Left cardiac atrium (tissue), 4 donors: Measurements from ENCODE around the gene SNRPA. TPM values are rescaled to one million over a fixed set of nuclear protein-coding genes. Genes with fewer than 3 reads are reported as not detected.
"Not testable (repeated sequence)": the region's sequence is repeated elsewhere in the genome, so short reads cannot be mapped to it uniquely, and the experiment has no call there.

ENCODE experiments used
- ATAC-seq, 2 donors: fragments of 200-7000 bp; cut with Tn5 transposase; one replicate each; pipeline ENCODE4 v1.9.1; 2020; ENCODE audit warnings: mild to moderate bottlenecking in 2 of 2, moderate library complexity in 2 of 2
- DNase-seq: peaks from one replicate; pipeline ENCODE4 v3.0.0-alpha.2; 2020
- intact Hi-C, 2 donors: fragments of 100-400 bp; cut with DNase I; formaldehyde crosslinking; loops; one replicate each; pipeline versions ENCODE4 v1.14.1 to v1.15.1; 2022 to 2023
- total RNA-seq, 2 donors: library from RNA; stranded (reverse); fragmentation: NEBNext Ultra II Directional; extraction: Animal tissue kit (Norgen Biotek cat#: 25700); gene quantifications; one replicate each; pipeline ENCODE4 v1.2.1, GENCODE V29; 2021
- donor health status: DM: no; HTN: yes; CAD: no.
- donor health status: DM: no; HTN: yes; CAD: no; lungs with severe emphysema.
- donor health status: DM: yes; HTN: yes; CAD: no.
- donor health status: Dilated cardiomyopathy.

SNRPA gene
- total RNA-seq, 2 donors from 2014 or later, result 23.1 to 34.9 TPM

GRCh38 chr19:40804783-40805242, 53.8 kb downstream of the SNRPA start:
- ATAC-seq (no peak), DNase-seq (no peak)
- intact Hi-C loops, result loop anchor here in 1 of 2 donors (5.0 to 10.0 kb wide), 2 partner anchors 88 to 140 kb away; partner anchors contain the start of genes COQ8B and ITPKC

- DNase-seq, result peak; percentile 53
- intact Hi-C loops, result loop anchor here in 1 of 2 donors (10.0 kb wide), 1 partner anchor 141 kb away; no protein-coding TSS in a partner anchor
- no peak for ATAC-seq
Observed at GRCh38 chr19:40805258-40805868, 54.4 kb downstream of the SNRPA start.

- intact Hi-C loops, result loop anchor here in 1 of 2 donors (10.0 kb wide), 1 partner anchor 142 kb away; no protein-coding TSS in a partner anchor
- ATAC-seq (peak; percentile 32 to 56), DNase-seq (peak; percentile 89)
Observed at GRCh38 chr19:40806423-40807146, 55.6 kb downstream of the SNRPA start.

GRCh38 chr19:40807147-40808020, 56.4 kb downstream of the SNRPA start:
- intact Hi-C loops, result loop anchor here in 1 of 2 donors (10.0 kb wide), 1 partner anchor 143 kb away; no protein-coding TSS in a partner anchor
- DNase-seq (no peak), ATAC-seq (no peak)

DNA sequence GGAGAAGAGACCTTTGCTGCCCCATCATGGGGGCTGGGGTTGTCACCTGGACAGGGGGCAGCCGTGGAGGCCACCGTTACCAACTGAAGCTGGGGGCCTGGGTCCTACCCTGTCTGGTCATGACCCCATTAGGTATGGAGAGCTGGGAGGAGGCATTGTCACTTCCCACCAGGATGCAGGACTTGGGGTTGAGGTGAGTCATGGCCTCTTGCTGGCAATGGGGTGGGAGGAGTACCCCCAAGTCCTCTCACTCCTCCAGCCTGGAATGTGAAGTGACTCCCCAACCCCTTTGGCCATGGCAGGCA, 57.0 kb downstream of the SNRPA start:
- intact Hi-C loops, result loop anchor here in 1 of 2 donors (10.0 kb wide), 1 partner anchor 143 kb away; no protein-coding TSS in a partner anchor
- DNase-seq, result no peak
- ATAC-seq, result no peak

GRCh38 chr19:40808497-40808896, 57.5 kb downstream of the SNRPA start:
- ATAC-seq, result no peak
- no peak for DNase-seq
- intact Hi-C loops, result loop anchor here in 1 of 2 donors (10.0 kb wide), 1 partner anchor 144 kb away; no protein-coding TSS in a partner anchor

DNA sequence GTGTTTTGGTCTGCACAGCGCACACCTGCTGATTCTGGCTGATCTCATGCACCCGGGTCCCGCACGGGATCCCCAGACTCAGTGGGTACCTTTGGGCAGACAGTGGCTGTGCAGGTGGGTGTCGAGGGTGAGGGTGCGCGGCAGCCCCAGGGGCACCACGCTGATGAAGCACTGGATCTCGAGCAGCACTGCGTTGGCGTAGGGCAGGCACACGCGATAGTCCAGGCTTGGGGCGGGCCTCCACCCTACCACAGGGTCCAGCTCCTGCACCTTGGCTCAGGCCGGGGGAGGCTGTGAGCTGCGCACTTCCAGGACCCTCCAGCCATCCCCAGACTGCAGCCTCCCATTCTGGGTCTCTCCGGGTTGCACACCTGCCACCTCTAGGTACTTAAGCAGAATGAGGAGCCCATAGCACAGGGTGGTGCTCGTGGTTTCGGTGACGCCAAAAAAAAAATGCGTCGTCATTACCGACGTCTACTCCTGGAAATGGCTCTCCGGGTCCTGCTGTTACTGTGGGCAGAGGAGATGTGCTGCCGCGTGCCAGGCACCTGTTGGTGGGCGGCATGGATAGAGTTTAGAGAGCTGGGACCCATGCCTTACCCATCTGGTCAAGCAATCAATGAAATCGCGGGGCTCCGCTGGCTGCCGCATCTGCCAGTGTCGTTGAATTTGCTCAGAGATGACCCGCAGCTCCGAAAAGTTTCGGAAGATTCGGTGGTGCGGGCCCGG, 58.5 kb downstream of the SNRPA start:
- peak; percentile 41 for DNase-seq
- intact Hi-C loops, result loop anchor here in 1 of 2 donors (10.0 kb wide), 1 partner anchor 145 kb away; no protein-coding TSS in a partner anchor
- no peak for ATAC-seq

- intact Hi-C loops, result no loop called here
Observed at GRCh38 chr19:40810160-40810559, 59.2 kb downstream of the SNRPA start.

GRCh38 chr19:40810649-40811408, 59.8 kb downstream of the SNRPA start:
- peak; percentile 88 for ATAC-seq
- peak; percentile 88 for DNase-seq
- intact Hi-C loops, result not testable (repeated sequence)

More at GRCh38 chr19:40810160-40810559, 59.2 kb downstream of the SNRPA start:
- DNase-seq, result no peak
- ATAC-seq, result no peak

DNA sequence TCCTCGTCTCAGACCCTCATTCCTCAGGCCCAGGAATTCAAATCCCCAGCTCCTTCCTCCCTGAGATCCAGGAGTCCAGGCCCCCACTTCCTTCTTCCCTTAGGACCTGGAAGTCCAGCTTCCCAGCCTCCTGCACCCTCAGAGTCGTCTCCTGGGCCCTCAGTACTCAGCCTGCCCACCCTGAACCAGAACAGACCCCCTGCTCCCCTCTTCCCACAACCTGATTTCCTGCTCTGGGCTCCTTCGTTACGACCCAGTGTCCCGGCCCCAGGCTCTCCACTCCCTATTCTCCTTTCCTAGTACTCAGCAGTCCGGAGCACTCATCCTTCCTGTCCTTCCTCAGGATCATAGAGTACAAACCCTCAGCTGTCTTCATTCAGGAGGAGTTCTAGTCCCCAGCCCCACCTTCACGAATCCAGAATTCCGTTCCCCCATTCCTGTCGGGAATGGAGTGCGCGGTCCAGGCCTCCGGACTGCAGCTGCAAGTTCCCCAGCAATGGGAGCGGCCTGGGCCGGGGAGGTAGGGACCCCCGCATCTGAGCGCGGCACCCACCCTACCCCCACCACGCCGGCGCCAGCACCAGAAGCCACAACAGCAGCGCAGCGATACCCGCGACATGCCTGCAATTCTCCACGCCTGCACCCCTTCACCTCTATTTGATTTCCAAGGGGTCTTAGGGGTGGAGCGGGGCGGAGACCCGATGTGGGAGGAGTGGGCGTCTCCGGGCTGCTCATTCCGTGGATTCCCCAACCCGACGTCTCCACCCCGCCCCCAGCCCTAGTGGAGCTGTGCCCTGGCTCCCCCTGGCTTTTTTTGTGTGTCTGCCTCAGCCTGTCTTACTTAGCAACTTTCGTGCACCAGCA, 60.7 kb downstream of the SNRPA start:
- intact Hi-C loops, result no loop called here
- DNase-seq, result no peak
- ATAC-seq, result no peak

DNA sequence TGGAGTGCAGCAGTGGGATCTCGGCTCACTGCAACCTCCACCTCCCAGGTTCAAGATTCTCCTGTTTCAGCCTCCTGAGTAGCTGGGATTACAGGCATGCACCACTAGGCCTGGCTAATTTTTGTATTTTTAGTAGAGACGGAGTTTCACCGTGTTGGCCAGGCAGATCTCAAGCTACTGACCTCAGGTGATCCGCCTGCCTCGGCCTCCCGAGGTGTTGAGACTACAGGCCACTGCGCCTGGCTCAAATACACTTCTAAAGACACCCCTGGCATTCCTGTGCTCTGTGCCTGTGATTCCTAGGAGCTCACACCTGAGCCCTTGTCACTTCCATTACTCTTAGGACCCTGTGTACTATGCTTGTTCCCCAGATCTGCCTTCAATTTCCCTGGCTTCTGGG, 61.6 kb downstream of the SNRPA start:
- intact Hi-C loops, DNase-seq, ATAC-seq: not testable (repeated sequence)

DNA sequence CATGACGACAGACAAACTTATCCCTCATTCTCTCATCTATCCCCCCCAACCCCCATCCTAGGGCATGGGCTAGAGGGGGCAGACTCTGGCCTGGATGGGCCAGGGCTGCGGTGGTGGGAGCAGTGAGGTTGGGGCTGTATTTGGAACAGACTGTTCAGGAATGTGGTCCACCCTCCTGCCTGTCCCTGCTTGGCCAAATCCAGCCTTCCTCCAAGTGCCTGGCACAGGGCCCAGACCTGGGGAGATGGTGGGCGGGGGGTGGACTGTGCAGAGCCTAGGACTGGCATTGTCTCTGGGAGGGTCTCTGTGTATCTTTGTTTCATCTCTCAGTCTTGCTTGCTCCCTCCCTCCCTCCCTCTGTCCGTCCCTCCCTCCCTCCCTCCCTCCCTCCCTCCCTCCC, 62.2 kb downstream of the SNRPA start:
- DNase-seq, result no peak
- no peak for ATAC-seq
- intact Hi-C loops, result no loop called here

Other genes with a start within 250 kb of the SNRPA start
- gene SHKBP1, start 174.3 kb upstream of the SNRPA start, total RNA-seq, result 10 to 100 TPM; 23.5 to 24.4 TPM
- 100 to 1,000 TPM; 272 to 361 TPM for gene LTBP4, start 149.8 kb upstream of the SNRPA start, total RNA-seq
- 10 to 100 TPM; 17.6 to 24.6 TPM for gene NUMBL, start 60.6 kb upstream of the SNRPA start, total RNA-seq
- gene COQ8B, start 34.3 kb upstream of the SNRPA start, total RNA-seq, result 10 to 100 TPM; 20.1 to 32.0 TPM
- 10 to 100 TPM; 12.4 to 17.6 TPM for gene ITPKC, start 34.1 kb upstream of the SNRPA start, total RNA-seq
- 1 to 10 TPM; 4.2 to 6.2 TPM for gene ACTMAP, start 726 bp upstream of the SNRPA start, total RNA-seq
- 1 to 10 TPM in 1 of 2 donors, under 1 TPM in 1; 0.97 to 1.8 TPM for gene MIA, start 24.3 kb downstream of the SNRPA start, total RNA-seq
- gene RAB4B, start 27.0 kb downstream of the SNRPA start, total RNA-seq, result 10 to 100 TPM; 15.9 to 17.5 TPM
- gene EGLN2, start 48.0 kb downstream of the SNRPA start, total RNA-seq, result 10 to 100 TPM; 66.7 to 67.5 TPM
- gene CYP2A6, start 99.2 kb downstream of the SNRPA start, total RNA-seq, result not detected
- gene CYP2A7, start 131.0 kb downstream of the SNRPA start, total RNA-seq, result not detected
- gene CYP2B6, start 240.1 kb downstream of the SNRPA start, total RNA-seq, result under 1 TPM in 1 of 2 donors, not detected in 1; 0.12 TPM